Measurements from ENCODE around the gene ALDH1L1.

ALDH1L1 gene

DNA sequence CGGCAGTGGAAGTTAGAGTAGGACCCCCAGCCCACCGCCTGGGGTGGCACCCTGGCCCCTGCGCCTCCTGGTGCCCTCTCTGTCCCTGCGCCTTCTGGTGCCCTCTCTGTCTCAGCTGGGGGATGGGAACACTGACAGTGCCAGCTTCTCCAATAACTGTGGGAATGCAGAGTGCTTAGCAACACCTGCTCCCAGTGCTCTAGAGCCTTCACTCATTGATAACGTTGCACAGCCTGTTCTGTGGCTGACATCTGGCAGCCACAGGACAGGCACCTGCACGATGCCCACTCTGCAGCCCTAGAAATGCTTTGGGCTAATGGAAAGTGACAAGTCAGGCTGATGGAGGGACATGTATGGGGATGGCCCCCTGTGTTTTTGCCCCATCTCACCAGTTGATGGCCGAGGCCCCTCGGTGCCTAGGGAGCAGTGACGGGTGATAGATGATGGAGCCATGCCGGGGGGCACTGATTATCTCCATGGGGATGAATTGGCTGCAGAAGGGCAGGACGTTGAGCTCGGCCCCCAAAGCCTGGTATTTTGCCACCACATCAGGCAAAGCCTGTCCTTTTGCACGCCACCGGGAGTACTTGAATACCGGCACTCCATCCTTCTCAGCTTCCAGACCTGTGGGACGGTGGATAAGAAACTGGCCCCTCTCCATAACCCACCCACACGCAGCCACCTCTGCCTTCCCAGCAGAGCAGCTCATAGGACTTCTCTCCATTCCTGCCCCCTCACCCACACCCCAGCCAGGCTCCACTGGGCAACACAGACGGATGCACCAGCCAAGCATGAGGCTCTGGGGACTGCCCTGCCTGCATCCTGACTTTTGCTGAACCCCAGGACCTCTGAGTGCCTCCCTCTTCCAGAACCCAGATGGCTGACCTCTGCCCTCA is 22.1 kb downstream of the ALDH1L1 start:
- TF ChIP-seq CTCF (conservative IDR thresholded peaks at IDR 0.05) = no peak
- no peak overlapping the region for H3K27ac ChIP-seq

GRCh38 chr3:126157083-126157768 is 23.2 kb downstream of the ALDH1L1 start:
- no peak overlapping the region for H3K27ac ChIP-seq
- no peak for TF ChIP-seq CTCF (conservative IDR thresholded peaks at IDR 0.05)

GRCh38 chr3:126156468-126156867 is 23.9 kb downstream of the ALDH1L1 start:
- TF ChIP-seq CTCF (conservative IDR thresholded peaks at IDR 0.05) = no peak
- no peak overlapping the region for H3K27ac ChIP-seq

DNA sequence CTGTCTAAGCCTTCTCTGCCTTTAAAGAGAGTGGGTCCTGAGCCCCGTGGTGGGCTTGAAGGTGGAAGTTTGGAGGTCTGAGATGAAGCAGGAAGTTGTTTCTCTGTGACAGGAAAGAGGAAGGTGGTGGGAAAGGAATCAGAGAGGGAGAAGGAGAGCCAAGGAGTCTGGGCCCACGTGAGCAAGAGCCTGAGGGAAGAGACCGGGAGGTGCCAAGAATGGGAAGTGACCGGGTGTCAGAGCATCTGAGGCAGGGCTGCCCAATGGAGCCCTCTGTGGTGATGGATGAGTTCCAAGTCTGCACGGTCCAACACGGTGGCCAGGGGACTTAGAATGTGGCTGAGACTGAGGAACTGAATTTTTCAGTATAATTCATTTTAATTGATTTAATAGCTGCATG is 24.6 kb downstream of the ALDH1L1 start:
- no peak overlapping the region for H3K27ac ChIP-seq
- TF ChIP-seq CTCF (conservative IDR thresholded peaks at IDR 0.05) = no peak

DNA sequence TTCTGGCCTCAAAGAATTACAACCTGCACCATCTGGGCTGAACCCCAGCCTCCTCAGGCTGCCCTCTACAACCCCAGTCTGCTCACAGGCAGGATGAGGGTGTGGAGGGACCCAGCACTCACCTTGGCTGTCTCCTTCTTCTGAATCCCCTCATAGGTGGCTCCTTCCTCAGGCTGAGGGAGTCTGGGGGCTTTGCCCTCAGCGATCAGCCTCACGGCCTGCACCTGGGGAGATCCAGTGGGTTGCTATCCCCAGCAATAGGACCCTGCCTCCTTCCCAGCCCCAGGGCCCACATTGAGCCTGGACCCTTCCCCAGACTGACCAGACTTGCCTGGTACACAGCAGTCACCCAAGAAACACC is 25.1 kb downstream of the ALDH1L1 start:
- no peak overlapping the region for H3K27ac ChIP-seq
- TF ChIP-seq CTCF (conservative IDR thresholded peaks at IDR 0.05) = no peak

- no peak overlapping the region for H3K27ac ChIP-seq
- TF ChIP-seq CTCF (conservative IDR thresholded peaks at IDR 0.05) = no peak
These were observed 25.8 kb downstream of the ALDH1L1 start for GRCh38 chr3:126154391-126155279.
